ENCODE results near the gene STMN3.
"Not testable (repeated sequence)": the region's sequence is repeated elsewhere in the genome, so short reads cannot be mapped to it uniquely, and the experiment has no call there.

Gene STMN3

DNA sequence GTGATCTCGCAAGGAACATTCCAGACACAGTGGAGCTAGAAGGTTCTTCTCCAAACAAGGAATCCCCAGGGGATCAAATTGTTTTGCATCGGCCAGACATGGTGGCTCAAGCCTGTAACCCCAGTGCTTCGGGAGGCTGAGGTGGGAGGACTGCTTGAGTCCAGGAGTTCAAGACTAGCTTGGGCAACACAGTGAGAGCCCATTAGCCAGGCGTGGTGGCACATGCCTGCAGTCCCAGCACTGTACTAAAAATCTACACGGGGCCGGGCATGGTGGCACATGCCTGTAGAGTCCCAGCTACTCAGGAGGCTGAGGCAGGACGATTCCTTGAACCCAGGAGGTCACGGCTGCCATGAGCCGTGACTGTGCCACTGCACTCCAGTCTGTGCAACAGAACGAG is 41.6 kb downstream of the STMN3 start:
- no peak for DNase-seq (ENCODE audit: low spot score)
- TF ChIP-seq, protein P1, sequence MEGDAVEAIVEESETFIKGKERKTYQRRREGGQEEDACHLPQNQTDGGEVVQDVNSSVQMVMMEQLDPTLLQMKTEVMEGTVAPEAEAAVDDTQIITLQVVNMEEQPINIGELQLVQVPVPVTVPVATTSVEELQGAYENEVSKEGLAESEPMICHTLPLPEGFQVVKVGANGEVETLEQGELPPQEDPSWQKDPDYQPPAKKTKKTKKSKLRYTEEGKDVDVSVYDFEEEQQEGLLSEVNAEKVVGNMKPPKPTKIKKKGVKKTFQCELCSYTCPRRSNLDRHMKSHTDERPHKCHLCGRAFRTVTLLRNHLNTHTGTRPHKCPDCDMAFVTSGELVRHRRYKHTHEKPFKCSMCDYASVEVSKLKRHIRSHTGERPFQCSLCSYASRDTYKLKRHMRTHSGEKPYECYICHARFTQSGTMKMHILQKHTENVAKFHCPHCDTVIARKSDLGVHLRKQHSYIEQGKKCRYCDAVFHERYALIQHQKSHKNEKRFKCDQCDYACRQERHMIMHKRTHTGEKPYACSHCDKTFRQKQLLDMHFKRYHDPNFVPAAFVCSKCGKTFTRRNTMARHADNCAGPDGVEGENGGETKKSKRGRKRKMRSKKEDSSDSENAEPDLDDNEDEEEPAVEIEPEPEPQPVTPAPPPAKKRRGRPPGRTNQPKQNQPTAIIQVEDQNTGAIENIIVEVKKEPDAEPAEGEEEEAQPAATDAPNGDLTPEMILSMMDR (IDR thresholded peaks at IDR 0.05; ENCODE audit: borderline replicate concordance, control extremely low read depth, extremely low read depth, insufficient read depth, missing control alignments) = no peak
- in situ Hi-C loops (cut with MboI; ENCODE audit: low sequenced_read_pairs, unreplicated experiment) = no loop called here

DNA sequence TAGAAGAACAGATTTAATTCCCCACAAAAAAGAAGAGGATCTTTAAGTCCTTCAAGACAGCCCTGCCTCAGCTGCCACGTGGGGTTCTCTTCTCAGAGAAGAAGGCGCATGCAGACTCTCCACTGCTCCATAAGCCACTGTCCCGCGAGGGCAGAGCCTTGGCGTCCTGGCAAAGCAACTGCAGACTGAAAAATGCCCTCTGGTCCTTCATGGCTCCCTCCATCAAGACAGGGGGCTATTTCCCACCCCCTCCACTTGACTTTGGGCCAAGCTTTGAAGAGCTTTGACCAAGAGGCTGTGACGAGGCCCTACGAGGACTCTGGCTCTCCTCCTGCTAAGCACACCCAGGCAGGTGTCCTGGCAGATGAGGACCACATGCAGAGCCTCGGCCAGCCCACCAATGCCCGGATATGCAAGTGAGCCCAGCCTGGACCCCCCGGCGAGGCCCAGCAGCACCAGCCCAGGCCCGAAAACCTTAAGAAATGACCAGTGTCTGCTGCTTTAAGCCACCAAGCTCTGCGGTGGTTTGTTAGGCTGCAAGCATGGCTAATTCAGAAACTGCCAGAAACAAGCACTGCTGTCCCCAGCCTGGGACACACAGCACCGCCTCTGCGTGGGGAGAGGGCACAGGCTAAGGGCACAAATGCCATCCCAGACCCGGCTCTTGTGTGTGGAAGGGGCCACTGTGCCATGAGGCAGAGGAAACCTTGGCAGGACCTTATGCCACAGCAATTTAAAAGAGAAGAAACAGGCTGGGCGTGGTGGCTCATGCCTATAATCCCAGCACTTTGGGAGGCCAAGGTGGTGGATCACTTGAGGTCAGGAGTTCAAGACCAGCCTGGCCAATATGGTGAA is 42.4 kb downstream of the STMN3 start:
- no peak for DNase-seq (ENCODE audit: low spot score)
- in situ Hi-C loops (cut with MboI; ENCODE audit: low sequenced_read_pairs, unreplicated experiment) = no loop called here
- TF ChIP-seq, protein P1 (IDR thresholded peaks at IDR 0.05; ENCODE audit: borderline replicate concordance, control extremely low read depth, extremely low read depth, insufficient read depth, missing control alignments) = no peak

DNA sequence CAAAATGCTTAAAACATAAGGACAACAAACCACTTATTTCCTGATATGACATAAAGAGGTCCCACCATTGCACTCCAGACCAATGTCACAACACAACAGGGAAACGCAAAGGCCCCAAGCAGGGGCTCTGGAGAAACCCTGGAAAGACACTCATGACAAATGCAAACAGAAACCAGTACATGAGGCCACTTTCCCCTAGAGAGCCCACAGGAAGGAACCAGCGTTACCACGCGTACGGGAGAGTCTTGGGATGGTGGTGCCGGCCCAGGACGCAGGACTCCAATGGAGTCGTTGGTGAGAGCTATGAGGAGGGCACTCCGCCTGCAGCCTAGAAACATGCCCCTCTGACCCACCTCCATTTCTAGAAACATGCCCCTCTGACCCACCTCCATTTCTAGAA is 46.5 kb downstream of the STMN3 start:
- in situ Hi-C loops (cut with MboI; ENCODE audit: low sequenced_read_pairs, unreplicated experiment) = no loop called here
- no peak for DNase-seq (ENCODE audit: low spot score)
- TF ChIP-seq, protein P1 (IDR thresholded peaks at IDR 0.05; ENCODE audit: borderline replicate concordance, control extremely low read depth, extremely low read depth, insufficient read depth, missing control alignments) = no peak

DNA sequence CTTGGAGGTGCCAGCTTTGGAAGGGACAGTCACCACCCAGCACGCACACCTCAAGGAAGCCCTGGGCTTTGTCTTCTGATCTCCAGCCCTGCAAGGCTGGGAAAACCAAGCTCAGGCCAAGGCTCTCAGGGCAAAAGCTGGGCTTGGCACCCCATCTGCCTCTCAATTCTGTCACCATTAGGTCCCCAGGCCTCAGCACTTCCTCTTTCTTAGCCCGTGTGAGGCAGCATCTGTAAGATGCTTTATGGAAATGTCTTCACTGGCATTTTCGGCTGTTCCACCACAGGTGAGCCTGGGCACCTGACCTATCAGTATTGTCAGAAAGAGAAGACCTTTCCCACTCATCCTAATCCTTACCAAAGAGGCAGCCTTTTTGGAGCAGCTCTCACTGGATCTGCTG is 50.9 kb downstream of the STMN3 start:
- TF ChIP-seq, protein P1 (IDR thresholded peaks at IDR 0.05; ENCODE audit: borderline replicate concordance, control extremely low read depth, extremely low read depth, insufficient read depth, missing control alignments) = no peak
- in situ Hi-C loops (cut with MboI; ENCODE audit: low sequenced_read_pairs, unreplicated experiment) = no loop called here
- DNase-seq (ENCODE audit: low spot score) = no peak

DNA sequence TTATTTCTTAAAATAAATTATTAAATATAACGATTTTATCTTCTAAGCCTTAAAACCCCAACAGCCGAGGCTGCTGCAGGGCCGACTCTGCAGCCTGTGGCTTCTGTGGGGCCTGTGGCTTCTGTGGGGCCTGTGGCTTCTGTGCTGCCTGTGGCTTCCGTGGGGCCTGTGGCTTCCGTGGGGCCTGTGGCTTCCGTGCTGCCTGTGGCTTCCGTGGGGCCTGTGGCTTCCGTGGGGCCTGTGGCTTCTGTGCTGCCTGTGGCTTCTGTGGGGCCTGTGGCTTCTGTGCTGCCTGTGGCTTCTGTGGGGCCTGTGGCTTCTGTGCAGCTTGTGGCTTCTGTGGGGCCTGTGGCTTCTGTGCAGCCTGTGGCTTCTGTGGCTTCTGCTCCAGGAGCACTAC is 51.5 kb downstream of the STMN3 start:
- DNase-seq (ENCODE audit: low spot score); in situ Hi-C loops (cut with MboI; ENCODE audit: low sequenced_read_pairs, unreplicated experiment): not testable (repeated sequence)

DNA sequence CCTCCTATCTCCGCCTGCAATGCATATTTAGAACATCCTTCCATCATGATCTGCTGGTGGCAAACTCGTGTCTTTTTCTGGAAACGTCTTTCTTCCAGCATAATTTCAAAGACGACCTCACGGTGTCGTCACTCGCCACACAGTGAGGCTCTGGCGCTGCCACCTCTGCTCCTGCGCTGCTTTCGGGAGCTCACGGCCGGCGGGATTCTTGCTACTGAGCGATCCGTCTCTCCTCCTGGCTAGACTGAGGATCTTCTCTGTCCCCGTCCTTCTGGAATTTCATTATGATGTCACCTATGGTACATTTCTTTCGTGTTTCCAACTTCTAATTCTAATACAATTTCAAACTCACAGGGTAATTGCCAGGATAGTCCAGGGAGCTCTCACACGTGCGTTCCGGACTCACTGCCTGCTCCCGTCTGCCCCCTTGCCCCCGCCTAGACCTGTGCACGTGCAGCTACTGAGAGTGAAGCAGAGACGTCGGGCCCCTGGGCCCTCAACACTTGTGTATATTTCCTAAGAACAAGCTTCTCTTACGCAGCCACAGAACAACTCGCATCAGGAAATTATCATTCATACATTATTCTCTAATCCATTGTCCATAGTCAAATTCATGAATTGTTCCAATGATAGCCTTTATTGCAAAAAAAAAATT is 53.7 kb downstream of the STMN3 start:
- TF ChIP-seq, protein P1 (IDR thresholded peaks at IDR 0.05; ENCODE audit: borderline replicate concordance, control extremely low read depth, extremely low read depth, insufficient read depth, missing control alignments) = no peak
- in situ Hi-C loops (cut with MboI; ENCODE audit: low sequenced_read_pairs, unreplicated experiment) = no loop called here
- DNase-seq (ENCODE audit: low spot score) = no peak

Data from GM13976 (cell line).